GM23338 (cell line): ENCODE results near the gene IPCEF1. TPM values are rescaled to one million over a fixed set of nuclear protein-coding genes. Genes with fewer than 3 reads are reported as not detected.

Source experiments
- ATAC-seq: fragments of 200-7000 bp; cut with Tn5 transposase; 3 replicates; pipeline ENCODE4 v1.9.1; 2020
- DNase-seq: peaks from one replicate; pipeline ENCODE4 v3.0.0-alpha.2; 2015; ENCODE audit warnings: low spot score
- H2AFZ ChIP-seq: fragments of 200-600 bp; sonication (generic); 2 replicates; pipeline ENCODE4 v1.8.0; 2016; ENCODE audit warnings: antibody characterized with exemption, mild to moderate bottlenecking, moderate library complexity
- H3F3A ChIP-seq: fragments of 200-600 bp; sonication (generic); replicated peaks from 2 replicates; pipeline ENCODE4 v1.8.0; 2017; ENCODE audit warnings: antibody characterized with exemption, mixed run types, low read depth
- H3K27ac ChIP-seq: fragments of 200-600 bp; sonication (generic); 2 replicates; pipeline ENCODE4 v1.6.1; 2016; ENCODE audit warnings: low read depth
- H3K27me3 ChIP-seq: fragments of 200-600 bp; sonication (generic); 2 replicates; pipeline ENCODE4 v1.8.0; 2016; ENCODE audit warnings: mild to moderate bottlenecking, mixed run types, moderate library complexity; ENCODE audit not compliant: insufficient read depth
- H3K36me3 ChIP-seq: fragments of 200-600 bp; sonication (generic); 2 replicates; pipeline ENCODE4 v1.8.0; 2016; ENCODE audit warnings: mild to moderate bottlenecking; ENCODE audit not compliant: insufficient read depth
- H3K4me1 ChIP-seq: fragments of 200-600 bp; sonication (generic); 2 replicates; pipeline ENCODE4 v1.8.0; 2016; ENCODE audit warnings: mild to moderate bottlenecking, moderate library complexity; ENCODE audit not compliant: insufficient read depth
- H3K4me2 ChIP-seq: fragments of 200-600 bp; sonication (generic); 2 replicates; pipeline ENCODE4 v1.7.1; 2017; ENCODE audit warnings: mixed run types
- H3K4me3 ChIP-seq: fragments of 200-600 bp; sonication (generic); 2 replicates; pipeline ENCODE4 v1.6.1; 2016; ENCODE audit warnings: mixed run types
- H3K79me2 ChIP-seq: fragments of 200-600 bp; sonication (generic); replicated peaks from 2 replicates; pipeline ENCODE4 v1.8.0; 2017; ENCODE audit warnings: mild to moderate bottlenecking; ENCODE audit not compliant: insufficient read depth
- H3K9me2 ChIP-seq: fragments of 200-600 bp; sonication (generic); 2 replicates; pipeline ENCODE4 v1.8.0; 2017; ENCODE audit not compliant: insufficient read depth
- H4K20me1 ChIP-seq: fragments of 200-600 bp; sonication (generic); replicated peaks from 2 replicates; pipeline ENCODE4 v1.8.0; 2017; ENCODE audit warnings: mild to moderate bottlenecking; ENCODE audit not compliant: insufficient read depth
- H3K27ac Mint-ChIP-seq: 2 replicates; pipeline ENCODE4 v1.8.0; 2020; ENCODE audit warnings: inconsistent platforms, mild to moderate bottlenecking, moderate library complexity, mixed read lengths
- H3K27me3 Mint-ChIP-seq: 3 replicates; pipeline ENCODE4 v1.8.0; 2022; ENCODE audit warnings: low read depth, mild to moderate bottlenecking, moderate library complexity, mixed read lengths, inconsistent platforms; ENCODE audit not compliant: insufficient read depth, poor library complexity
- H3K36me3 Mint-ChIP-seq: 3 replicates; pipeline ENCODE4 v1.8.0; 2021; ENCODE audit warnings: low read depth, mild to moderate bottlenecking, inconsistent platforms, moderate library complexity, mixed read lengths
- H3K4me1 Mint-ChIP-seq: 3 replicates; pipeline ENCODE4 v1.8.0; 2020; ENCODE audit warnings: mild to moderate bottlenecking, inconsistent platforms, mixed read lengths
- H3K4me3 Mint-ChIP-seq: 3 replicates; pipeline ENCODE4 v1.8.0; 2021; ENCODE audit warnings: moderate library complexity, mild to moderate bottlenecking, inconsistent platforms, mixed read lengths
- H3K9me3 Mint-ChIP-seq: 3 replicates; pipeline ENCODE4 v1.8.0; 2020; ENCODE audit warnings: moderate library complexity, mild to moderate bottlenecking, inconsistent platforms, mixed read lengths
- CREB1 ChIP-seq: fragments of 250-450 bp; sonication (Bioruptor Pico); IDR thresholded peaks from 2 replicates; pipeline ENCODE4 v1.5.0; 2020; ENCODE audit warnings: low read depth, mild to moderate bottlenecking, moderate library complexity
- EZH2 ChIP-seq: fragments of 200-600 bp; sonication (generic); IDR thresholded peaks from one replicate; pipeline ENCODE4 v1.8.0; 2017; ENCODE audit warnings: antibody characterized with exemption, mild to moderate bottlenecking, low read depth; ENCODE audit not compliant: unreplicated experiment
- JUNB ChIP-seq: IDR thresholded peaks from one replicate; pipeline ENCODE4 v1.6.1; 2016; ENCODE audit warnings: antibody characterized with exemption; ENCODE audit not compliant: unreplicated experiment
- NANOG ChIP-seq: IDR thresholded peaks from 2 replicates; pipeline ENCODE4 v1.6.1; 2016; ENCODE audit warnings: antibody characterized with exemption, borderline replicate concordance
- POLR2AphosphoS5 ChIP-seq: IDR thresholded peaks from 2 replicates; pipeline ENCODE4 v1.6.1; 2016; ENCODE audit warnings: antibody characterized with exemption, low read depth
- STAT1 ChIP-seq: IDR thresholded peaks from one replicate; pipeline ENCODE4 v1.6.1; 2016; ENCODE audit warnings: antibody characterized with exemption; ENCODE audit not compliant: unreplicated experiment
- ZNF114 ChIP-seq: fragments of 250-450 bp; sonication (Bioruptor Pico); IDR thresholded peaks from 2 replicates; pipeline ENCODE4 v1.5.0; 2020; ENCODE audit warnings: mild to moderate bottlenecking, moderate library complexity
- ZNF331 ChIP-seq: fragments of 250-450 bp; sonication (Bioruptor Pico); IDR thresholded peaks from 2 replicates; pipeline ENCODE4 v1.5.0; 2020; ENCODE audit warnings: low read depth, mild to moderate bottlenecking, moderate library complexity
- polyA plus RNA-seq: library from polyadenylated mRNA; unstranded; fragments of >200 nt; fragmentation: Nextera tagmentation; extraction: Ambion mirVana; gene quantifications from 2 replicates; pipeline ENCODE4 v1.2.1, GENCODE V29; 2016
- total RNA-seq: library from RNA; depleted of rRNA; stranded (reverse); fragments of >200 nt; shearing (Covaris generic); gene quantifications from 2 replicates; pipeline ENCODE4 v1.2.3, GENCODE V29; 2014
- TF ChIP-seq, protein P1 (sequence below): IDR thresholded peaks from one replicate; pipeline ENCODE4 v1.6.1; 2018; ENCODE audit warnings: antibody characterized with exemption; ENCODE audit not compliant: unreplicated experiment
- TF ChIP-seq, protein P2 (sequence below), 2 experiments: fragments of 200-600 bp in 1 of 2; sonication (generic) in 1 of 2; conservative IDR thresholded peaks; 2 replicates each; pipeline versions ENCODE4 v1.5.1 to v1.6.1; 2016 to 2017; ENCODE audit warnings: antibody characterized with exemption in 2 of 2, low read depth in 2 of 2, mild to moderate bottlenecking in 2 of 2, moderate library complexity in 1 of 2

Gene IPCEF1
- total and polyA plus RNA-seq, 2 experiments from 2014 or later: 0.15 to 1.8 TPM

DNA sequence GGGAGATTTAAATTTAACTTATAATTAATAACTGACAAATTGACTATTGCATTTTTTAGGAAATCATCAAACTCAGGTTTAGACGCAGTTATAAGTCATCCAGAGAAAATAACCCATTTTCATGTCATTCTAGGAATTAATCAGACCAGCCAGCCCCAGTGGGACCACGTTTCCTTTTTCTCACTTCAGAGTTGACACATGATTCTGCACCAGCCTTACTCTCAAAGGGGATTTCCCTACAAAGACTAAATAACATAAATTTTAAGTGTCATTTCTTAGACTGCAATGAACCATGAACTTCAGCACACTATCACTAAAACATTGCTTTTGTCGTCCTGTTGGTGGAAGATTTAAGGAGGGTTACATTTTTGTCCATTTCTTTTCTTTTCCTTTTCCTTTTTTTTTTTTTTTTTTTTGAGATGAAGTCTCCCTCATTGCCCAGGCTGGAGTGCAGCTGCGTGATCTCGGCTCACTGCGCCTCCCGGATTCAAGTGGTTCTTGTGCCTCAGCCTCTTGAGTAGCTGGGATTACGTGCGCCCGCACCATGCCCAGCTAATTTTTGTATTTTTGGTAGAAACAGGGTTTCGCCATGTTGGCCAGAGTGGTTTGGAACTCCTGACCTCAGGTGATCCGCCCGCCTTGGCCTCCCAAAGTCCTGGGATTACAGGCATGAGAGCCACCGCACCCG, 3.6 kb downstream of the IPCEF1 start (continued):
- TF ChIP-seq, protein P1, sequence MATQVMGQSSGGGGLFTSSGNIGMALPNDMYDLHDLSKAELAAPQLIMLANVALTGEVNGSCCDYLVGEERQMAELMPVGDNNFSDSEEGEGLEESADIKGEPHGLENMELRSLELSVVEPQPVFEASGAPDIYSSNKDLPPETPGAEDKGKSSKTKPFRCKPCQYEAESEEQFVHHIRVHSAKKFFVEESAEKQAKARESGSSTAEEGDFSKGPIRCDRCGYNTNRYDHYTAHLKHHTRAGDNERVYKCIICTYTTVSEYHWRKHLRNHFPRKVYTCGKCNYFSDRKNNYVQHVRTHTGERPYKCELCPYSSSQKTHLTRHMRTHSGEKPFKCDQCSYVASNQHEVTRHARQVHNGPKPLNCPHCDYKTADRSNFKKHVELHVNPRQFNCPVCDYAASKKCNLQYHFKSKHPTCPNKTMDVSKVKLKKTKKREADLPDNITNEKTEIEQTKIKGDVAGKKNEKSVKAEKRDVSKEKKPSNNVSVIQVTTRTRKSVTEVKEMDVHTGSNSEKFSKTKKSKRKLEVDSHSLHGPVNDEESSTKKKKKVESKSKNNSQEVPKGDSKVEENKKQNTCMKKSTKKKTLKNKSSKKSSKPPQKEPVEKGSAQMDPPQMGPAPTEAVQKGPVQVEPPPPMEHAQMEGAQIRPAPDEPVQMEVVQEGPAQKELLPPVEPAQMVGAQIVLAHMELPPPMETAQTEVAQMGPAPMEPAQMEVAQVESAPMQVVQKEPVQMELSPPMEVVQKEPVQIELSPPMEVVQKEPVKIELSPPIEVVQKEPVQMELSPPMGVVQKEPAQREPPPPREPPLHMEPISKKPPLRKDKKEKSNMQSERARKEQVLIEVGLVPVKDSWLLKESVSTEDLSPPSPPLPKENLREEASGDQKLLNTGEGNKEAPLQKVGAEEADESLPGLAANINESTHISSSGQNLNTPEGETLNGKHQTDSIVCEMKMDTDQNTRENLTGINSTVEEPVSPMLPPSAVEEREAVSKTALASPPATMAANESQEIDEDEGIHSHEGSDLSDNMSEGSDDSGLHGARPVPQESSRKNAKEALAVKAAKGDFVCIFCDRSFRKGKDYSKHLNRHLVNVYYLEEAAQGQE: no peak
- TF ChIP-seq NANOG (no peak), ZNF331 (no peak), CREB1 (CRISPR knock-in tag) (no peak), EZH2 (no peak), JUNB (no peak), STAT1 (no peak), POLR2AphosphoS5 (no peak)
- TF ChIP-seq, protein P2, sequence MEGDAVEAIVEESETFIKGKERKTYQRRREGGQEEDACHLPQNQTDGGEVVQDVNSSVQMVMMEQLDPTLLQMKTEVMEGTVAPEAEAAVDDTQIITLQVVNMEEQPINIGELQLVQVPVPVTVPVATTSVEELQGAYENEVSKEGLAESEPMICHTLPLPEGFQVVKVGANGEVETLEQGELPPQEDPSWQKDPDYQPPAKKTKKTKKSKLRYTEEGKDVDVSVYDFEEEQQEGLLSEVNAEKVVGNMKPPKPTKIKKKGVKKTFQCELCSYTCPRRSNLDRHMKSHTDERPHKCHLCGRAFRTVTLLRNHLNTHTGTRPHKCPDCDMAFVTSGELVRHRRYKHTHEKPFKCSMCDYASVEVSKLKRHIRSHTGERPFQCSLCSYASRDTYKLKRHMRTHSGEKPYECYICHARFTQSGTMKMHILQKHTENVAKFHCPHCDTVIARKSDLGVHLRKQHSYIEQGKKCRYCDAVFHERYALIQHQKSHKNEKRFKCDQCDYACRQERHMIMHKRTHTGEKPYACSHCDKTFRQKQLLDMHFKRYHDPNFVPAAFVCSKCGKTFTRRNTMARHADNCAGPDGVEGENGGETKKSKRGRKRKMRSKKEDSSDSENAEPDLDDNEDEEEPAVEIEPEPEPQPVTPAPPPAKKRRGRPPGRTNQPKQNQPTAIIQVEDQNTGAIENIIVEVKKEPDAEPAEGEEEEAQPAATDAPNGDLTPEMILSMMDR (conservative IDR thresholded peaks at IDR 0.05; ENCODE audit: low read depth in 2 of 2): no peak

DNA sequence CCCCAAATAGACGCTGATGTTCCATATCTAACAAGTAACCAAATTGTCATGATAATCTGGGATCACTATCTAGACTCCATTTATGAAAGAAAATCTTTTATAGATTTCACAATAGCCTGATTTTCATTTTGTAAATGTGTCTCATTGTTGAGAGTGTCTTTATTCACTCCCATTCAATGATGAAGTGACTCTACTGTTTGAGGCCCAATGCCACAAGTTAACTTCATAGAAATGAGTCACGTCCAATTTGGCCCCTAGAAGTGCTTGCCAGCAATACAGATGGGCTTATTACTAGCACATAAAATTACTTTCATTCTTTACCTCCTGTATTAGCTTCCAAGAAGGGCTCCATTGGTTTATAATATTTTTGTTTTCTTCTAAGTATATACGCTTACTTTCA, 6.3 kb downstream of the IPCEF1 start:
- H3K4me1 Mint-ChIP-seq: no peaks in the 10 kb centered on the region
- no peaks in the 10 kb centered on the region for H3K79me2 ChIP-seq

More for the DNA sequence above, 6.3 kb downstream of the IPCEF1 start:
- H3K4me3 Mint-ChIP-seq: no peak overlapping the region
- Histone ChIP-seq H4K20me1 (no peaks in the 10 kb centered on the region), H3K4me1 (no peaks in the 10 kb centered on the region), H3K4me3 (no peak overlapping the region), H3F3A (no peaks in the 10 kb centered on the region), H2AFZ (no peak overlapping the region), H3K9me2 (no peaks in the 10 kb centered on the region), H3K4me2 (no peak overlapping the region), H3K27ac (no peak overlapping the region), H3K36me3 (no peaks in the 10 kb centered on the region), H3K27me3 (no peaks in the 10 kb centered on the region)
- DNase-seq (no peak), ATAC-seq (no peak)
- no peaks in the 10 kb centered on the region for H3K36me3 Mint-ChIP-seq
- peaks cover 7% of the 10 kb centered on the region; the same call in 2 of the 3 replicates for H3K9me3 Mint-ChIP-seq
- H3K27ac Mint-ChIP-seq: no peak overlapping the region
- no peak for TF ChIP-seq JUNB
- no peak for TF ChIP-seq ZNF114 (CRISPR knock-in tag)
- TF ChIP-seq EZH2: no peak
- no peak for TF ChIP-seq STAT1
- TF ChIP-seq, protein P1: no peak
- TF ChIP-seq, protein P2 (conservative IDR thresholded peaks at IDR 0.05; ENCODE audit: low read depth in 2 of 2): no peak
- no peaks in the 10 kb centered on the region for H3K27me3 Mint-ChIP-seq
